ENCODE results near the gene UBR7. TPM values are rescaled to one million over a fixed set of nuclear protein-coding genes. Genes with fewer than 3 reads are reported as not detected.

UBR7 gene
- total RNA-seq, 1 experiment from 2014 or later, result 23.9 TPM

DNA sequence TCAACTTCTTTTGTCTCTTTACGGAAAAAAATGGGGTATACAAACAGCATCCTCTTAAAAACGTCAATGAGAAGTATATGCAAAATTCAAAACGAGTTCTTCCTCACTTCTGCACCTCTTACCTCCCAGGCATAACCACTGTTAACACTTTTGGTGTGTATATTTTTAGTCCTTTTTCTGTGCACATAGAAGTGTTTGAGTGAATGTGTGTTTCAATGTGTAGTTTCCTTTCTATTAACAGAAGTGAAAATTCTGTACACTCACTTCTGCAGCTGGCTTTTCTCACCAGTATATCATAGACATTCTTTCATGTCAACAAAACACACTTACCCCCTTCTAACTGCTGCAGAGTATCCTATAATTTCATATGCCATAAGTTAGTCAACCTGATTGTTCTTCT lies 5.4 kb downstream of the UBR7 start:
- ATAC-seq, result no peak
- RAD21 ChIA-PET (ENCODE audit: low non-redundant PET in 1 of 2, low total read pairs in 2 of 2, uncharacterized antibody in 2 of 2, unreplicated experiment in 2 of 2), result no interaction called here
- no peak overlapping the region for H3K4me2 ChIP-seq (ENCODE audit: low read length)
- H3K79me2 ChIP-seq (ENCODE audit: insufficient read depth, low read length), result peaks cover 28% of the 10 kb centered on the region
- no peaks in the 10 kb centered on the region for H3K9me3 ChIP-seq (ENCODE audit: control insufficient read depth in 1 of 2, insufficient read depth in 1 of 2, low read depth in 1 of 2, low read length in 2 of 2)
- intact Hi-C loops (cut with micrococcal nuclease), result no loop called here
- no peaks in the 10 kb centered on the region for H3K27me3 ChIP-seq (ENCODE audit: insufficient read depth, low read length)
- no peak overlapping the region for H3K4me3 ChIP-seq (replicated peaks in 1 of 2; ENCODE audit: low read depth in 1 of 2, low read length in 2 of 2)
- BruUV-seq (replicated peaks), result no TSS peak
- H3K36me3 ChIP-seq (ENCODE audit: control insufficient read depth in 1 of 2, insufficient read depth in 2 of 2, low read length in 2 of 2), result peaks cover 18 to 27% of the 10 kb centered on the region in 2 experiments
- H2AFZ ChIP-seq (ENCODE audit: low read depth, low read length, poor library complexity, severe bottlenecking), result no peak overlapping the region
- H3K9me2 ChIP-seq (ENCODE audit: insufficient read depth), result no peaks in the 10 kb centered on the region
- no peak overlapping the region for H3K27ac ChIP-seq (ENCODE audit: low read depth, low read length)
- POLR2A ChIA-PET, result no interaction called here
- H3K4me1 ChIP-seq (ENCODE audit: control insufficient read depth in 1 of 2, insufficient read depth in 2 of 2, low read length in 2 of 2), result peaks cover 4 to 9% of the 10 kb centered on the region in 2 experiments
- CTCF ChIA-PET, result no interaction called here
- H4K20me1 ChIP-seq (ENCODE audit: insufficient read depth), result no peaks in the 10 kb centered on the region
- no peak overlapping the region for H3K9ac ChIP-seq (ENCODE audit: low read length)
- DNase-seq (ENCODE audit: low read depth, low spot score), result no peak
- TF ChIP-seq, protein P1, sequence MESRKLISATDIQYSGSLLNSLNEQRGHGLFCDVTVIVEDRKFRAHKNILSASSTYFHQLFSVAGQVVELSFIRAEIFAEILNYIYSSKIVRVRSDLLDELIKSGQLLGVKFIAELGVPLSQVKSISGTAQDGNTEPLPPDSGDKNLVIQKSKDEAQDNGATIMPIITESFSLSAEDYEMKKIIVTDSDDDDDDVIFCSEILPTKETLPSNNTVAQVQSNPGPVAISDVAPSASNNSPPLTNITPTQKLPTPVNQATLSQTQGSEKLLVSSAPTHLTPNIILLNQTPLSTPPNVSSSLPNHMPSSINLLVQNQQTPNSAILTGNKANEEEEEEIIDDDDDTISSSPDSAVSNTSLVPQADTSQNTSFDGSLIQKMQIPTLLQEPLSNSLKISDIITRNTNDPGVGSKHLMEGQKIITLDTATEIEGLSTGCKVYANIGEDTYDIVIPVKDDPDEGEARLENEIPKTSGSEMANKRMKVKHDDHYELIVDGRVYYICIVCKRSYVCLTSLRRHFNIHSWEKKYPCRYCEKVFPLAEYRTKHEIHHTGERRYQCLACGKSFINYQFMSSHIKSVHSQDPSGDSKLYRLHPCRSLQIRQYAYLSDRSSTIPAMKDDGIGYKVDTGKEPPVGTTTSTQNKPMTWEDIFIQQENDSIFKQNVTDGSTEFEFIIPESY (IDR thresholded peaks at IDR 0.05; ENCODE audit: extremely low read depth, insufficient replicate concordance, low read length), result no peak
- no peak for TF ChIP-seq EZH2 (IDR thresholded peaks at IDR 0.05)
- TF ChIP-seq CBX3 (IDR thresholded peaks at IDR 0.05; ENCODE audit: low read depth), result no peak
- TF ChIP-seq POLR2AphosphoS5 (IDR thresholded peaks at IDR 0.05; ENCODE audit: low read depth, low read length), result no peak
- TF ChIP-seq ZNF274 (IDR thresholded peaks at IDR 0.05; ENCODE audit: low read depth, low read length), result no peak
- TF ChIP-seq, protein P2, sequence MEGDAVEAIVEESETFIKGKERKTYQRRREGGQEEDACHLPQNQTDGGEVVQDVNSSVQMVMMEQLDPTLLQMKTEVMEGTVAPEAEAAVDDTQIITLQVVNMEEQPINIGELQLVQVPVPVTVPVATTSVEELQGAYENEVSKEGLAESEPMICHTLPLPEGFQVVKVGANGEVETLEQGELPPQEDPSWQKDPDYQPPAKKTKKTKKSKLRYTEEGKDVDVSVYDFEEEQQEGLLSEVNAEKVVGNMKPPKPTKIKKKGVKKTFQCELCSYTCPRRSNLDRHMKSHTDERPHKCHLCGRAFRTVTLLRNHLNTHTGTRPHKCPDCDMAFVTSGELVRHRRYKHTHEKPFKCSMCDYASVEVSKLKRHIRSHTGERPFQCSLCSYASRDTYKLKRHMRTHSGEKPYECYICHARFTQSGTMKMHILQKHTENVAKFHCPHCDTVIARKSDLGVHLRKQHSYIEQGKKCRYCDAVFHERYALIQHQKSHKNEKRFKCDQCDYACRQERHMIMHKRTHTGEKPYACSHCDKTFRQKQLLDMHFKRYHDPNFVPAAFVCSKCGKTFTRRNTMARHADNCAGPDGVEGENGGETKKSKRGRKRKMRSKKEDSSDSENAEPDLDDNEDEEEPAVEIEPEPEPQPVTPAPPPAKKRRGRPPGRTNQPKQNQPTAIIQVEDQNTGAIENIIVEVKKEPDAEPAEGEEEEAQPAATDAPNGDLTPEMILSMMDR (IDR thresholded peaks at IDR 0.05 in 2 of 3, conservative IDR thresholded peaks at IDR 0.05 in 1 of 3; ENCODE audit: borderline replicate concordance in 1 of 3, insufficient read depth in 1 of 3, low read depth in 2 of 3, low read length in 2 of 3), result no peak
- no peak for TF ChIP-seq SRF (IDR thresholded peaks at IDR 0.05; ENCODE audit: low read depth)
- TF ChIP-seq, protein P3, sequence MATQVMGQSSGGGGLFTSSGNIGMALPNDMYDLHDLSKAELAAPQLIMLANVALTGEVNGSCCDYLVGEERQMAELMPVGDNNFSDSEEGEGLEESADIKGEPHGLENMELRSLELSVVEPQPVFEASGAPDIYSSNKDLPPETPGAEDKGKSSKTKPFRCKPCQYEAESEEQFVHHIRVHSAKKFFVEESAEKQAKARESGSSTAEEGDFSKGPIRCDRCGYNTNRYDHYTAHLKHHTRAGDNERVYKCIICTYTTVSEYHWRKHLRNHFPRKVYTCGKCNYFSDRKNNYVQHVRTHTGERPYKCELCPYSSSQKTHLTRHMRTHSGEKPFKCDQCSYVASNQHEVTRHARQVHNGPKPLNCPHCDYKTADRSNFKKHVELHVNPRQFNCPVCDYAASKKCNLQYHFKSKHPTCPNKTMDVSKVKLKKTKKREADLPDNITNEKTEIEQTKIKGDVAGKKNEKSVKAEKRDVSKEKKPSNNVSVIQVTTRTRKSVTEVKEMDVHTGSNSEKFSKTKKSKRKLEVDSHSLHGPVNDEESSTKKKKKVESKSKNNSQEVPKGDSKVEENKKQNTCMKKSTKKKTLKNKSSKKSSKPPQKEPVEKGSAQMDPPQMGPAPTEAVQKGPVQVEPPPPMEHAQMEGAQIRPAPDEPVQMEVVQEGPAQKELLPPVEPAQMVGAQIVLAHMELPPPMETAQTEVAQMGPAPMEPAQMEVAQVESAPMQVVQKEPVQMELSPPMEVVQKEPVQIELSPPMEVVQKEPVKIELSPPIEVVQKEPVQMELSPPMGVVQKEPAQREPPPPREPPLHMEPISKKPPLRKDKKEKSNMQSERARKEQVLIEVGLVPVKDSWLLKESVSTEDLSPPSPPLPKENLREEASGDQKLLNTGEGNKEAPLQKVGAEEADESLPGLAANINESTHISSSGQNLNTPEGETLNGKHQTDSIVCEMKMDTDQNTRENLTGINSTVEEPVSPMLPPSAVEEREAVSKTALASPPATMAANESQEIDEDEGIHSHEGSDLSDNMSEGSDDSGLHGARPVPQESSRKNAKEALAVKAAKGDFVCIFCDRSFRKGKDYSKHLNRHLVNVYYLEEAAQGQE (IDR thresholded peaks at IDR 0.05; ENCODE audit: low read depth), result no peak
- no peak for TF ChIP-seq ELF1 (IDR thresholded peaks at IDR 0.05; ENCODE audit: borderline replicate concordance, low read depth)
- TF ChIP-seq SP1 (IDR thresholded peaks at IDR 0.05; ENCODE audit: low read depth), result no peak
- no peak for TF ChIP-seq YY1 (IDR thresholded peaks at IDR 0.05; ENCODE audit: extremely low read depth, insufficient replicate concordance, low read depth, low read length)
- no peak for TF ChIP-seq EZH2phosphoT487 (IDR thresholded peaks at IDR 0.05; ENCODE audit: borderline replicate concordance)
- no peak for TF ChIP-seq EGR1 (IDR thresholded peaks at IDR 0.05; ENCODE audit: low read depth)
- TF ChIP-seq, protein P4, sequence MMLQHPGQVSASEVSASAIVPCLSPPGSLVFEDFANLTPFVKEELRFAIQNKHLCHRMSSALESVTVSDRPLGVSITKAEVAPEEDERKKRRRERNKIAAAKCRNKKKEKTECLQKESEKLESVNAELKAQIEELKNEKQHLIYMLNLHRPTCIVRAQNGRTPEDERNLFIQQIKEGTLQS (IDR thresholded peaks at IDR 0.05), result no peak
- TF ChIP-seq, protein P5, sequence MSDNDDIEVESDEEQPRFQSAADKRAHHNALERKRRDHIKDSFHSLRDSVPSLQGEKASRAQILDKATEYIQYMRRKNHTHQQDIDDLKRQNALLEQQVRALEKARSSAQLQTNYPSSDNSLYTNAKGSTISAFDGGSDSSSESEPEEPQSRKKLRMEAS (IDR thresholded peaks at IDR 0.05), result no peak
- TF ChIP-seq CEBPB (IDR thresholded peaks at IDR 0.05; ENCODE audit: low read depth), result no peak
- TF ChIP-seq FOSL1 (IDR thresholded peaks at IDR 0.05; ENCODE audit: low read depth), result no peak
- no peak for TF ChIP-seq JUND (IDR thresholded peaks at IDR 0.05)
- no peak for TF ChIP-seq POLR2A (IDR thresholded peaks at IDR 0.05; ENCODE audit: borderline replicate concordance, extremely low read depth, insufficient read depth, insufficient read length)
- no peak for TF ChIP-seq RAD21 (IDR thresholded peaks at IDR 0.05; ENCODE audit: low read depth)
